NCI-H2227 (cell line): Measurements from ENCODE around the gene HTT.
A peak's percentile ranks its signal among the peaks of the same experiment; 100 is the strongest.
"Not testable (repeated sequence)": the region's sequence is repeated elsewhere in the genome, so short reads cannot be mapped to it uniquely, and the experiment has no call there.

Experiments
- DNase-seq: peaks from one replicate; lab custom pipeline; 2025; ENCODE audit not compliant: unreplicated experiment; lab: John Stamatoyannopoulos, UW

Gene HTT

DNA sequence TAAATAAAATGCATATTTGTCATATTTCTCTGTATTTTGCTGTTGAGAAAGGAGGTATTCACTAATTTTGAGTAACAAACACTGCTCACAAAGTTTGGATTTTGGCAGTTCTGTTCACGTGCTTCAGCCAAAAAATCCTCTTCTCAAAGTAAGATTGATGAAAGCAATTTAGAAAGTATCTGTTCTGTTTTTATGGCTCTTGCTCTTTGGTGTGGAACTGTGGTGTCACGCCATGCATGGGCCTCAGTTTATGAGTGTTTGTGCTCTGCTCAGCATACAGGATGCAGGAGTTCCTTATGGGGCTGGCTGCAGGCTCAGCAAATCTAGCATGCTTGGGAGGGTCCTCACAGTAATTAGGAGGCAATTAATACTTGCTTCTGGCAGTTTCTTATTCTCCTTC lies 3.3 kb downstream of the HTT start:
- no peak for DNase-seq

DNA sequence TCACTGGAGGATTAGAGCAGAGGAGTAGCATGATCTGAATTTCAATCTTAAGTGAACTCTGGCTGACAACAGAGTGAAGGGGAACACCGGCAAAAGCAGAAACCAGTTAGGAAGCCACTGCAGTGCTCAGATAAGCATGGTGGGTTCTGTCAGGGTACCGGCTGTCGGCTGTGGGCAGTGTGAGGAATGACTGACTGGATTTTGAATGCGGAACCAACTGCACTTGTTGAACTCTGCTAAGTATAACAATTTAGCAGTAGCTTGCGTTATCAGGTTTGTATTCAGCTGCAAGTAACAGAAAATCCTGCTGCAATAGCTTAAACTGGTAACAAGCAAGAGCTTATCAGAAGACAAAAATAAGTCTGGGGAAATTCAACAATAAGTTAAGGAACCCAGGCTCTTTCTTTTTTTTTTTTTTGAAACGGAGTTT lies 5.2 kb downstream of the HTT start:
- no peak for DNase-seq

DNA sequence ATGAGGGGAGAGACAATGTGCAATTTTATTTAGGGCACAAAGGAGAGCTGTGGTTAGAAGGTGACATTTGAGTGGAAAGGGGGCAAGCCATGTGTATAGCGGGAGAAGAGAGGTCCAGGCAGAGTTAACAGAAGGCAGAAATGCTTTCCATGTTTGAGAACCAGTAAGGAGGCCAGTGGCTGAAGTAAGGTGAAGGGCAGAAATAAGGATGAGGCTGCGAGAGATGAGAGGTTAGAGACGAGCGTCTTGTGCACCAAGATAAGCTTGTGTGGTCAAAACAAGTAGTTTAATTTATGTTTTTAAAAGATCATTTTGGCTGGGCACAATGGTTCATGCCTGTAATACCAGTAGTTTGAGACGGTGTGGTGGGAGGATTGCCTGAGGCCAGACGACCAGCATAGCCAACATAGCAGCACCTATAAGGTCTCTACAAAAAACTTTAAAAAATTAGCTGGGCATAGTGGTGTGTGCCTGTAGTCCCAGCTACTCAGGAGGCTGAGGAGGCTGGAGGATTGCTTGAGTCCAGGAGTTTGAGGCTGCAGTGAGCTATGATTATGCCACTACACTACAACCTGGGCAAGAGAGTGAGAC lies 8.5 kb downstream of the HTT start:
- DNase-seq = no peak

DNA sequence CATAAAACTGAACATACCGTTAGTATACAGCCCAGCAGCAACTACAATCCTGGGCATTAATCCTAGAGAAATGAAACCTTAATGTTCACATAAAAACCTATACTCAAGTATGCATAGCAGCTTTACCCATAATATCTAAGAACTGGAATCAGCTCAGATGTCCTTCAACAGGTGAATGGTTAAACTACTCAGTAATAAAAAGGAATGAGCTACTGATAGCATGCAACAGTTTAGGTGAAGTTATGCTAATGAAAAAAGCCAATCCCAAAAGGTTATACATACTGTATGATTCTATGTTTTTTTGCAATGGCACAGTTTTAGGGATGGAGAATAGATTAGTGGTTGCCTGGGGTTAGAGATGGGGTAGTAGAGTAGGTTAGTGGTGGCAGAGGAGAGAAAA lies 9.3 kb downstream of the HTT start:
- no peak for DNase-seq

DNA sequence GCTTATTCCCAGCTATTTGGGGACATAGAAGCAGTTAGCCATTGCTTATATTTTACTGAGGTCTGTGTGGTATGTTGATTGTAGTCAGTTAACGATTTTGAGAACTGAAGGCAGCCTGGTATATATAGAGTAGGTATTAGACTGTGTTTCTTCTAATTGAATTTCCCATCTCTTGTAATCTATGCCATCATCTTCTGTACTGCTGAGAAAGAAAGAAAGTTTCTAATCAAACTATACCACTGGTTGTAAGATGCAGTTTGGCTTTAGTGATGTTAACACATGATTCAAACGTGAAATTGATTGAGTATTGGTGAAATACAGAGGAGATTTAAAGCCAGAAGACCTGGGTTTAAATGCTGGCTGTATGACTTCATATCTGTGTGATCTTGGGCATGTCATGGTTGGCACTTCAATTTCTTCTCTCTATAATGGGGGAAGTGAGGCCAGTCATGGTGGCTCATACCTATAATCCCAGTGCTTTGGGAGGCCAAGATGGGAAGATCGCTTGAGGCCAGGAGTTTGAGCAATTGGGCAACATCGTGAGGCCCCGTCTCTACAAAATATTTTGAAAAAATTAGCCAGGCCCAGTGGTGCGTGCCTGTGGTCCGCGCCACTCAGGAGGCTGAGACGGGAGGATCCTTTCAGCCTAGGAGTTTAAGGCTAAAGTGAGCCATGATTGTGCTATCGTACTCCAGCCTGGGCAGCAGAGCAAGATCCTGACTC lies 11.6 kb downstream of the HTT start:
- DNase-seq = no peak

DNA sequence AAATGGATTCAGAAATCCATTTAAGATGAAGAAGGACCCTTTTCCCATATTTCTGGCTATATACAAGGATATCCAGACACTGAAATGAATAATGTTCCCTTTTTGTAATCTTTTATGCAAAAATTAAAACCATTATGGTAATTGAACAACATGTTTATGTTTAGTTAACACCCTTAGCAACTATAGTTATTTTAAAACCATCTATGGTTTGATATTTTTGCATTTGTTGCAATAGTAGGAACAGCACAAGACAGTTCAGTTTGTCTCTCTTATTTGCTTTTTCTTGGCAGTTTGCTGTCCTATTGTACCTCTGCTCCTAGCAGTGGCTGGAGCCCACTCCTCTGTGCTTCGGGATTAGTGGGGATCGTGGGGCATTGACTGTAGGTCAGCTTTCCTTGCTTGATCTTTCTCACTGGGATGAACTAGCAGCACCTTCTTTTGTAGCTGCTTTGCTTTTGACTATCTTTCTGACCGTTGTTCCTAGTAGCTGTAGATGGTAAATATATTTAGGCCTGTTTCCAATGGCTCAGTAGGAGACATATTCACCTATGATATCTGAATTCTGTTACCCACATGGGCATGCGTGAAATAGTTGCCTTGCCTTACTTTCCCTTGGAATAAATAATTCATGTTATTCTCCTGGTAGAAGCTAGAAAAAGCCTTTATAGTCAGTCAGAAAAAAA lies 12.8 kb downstream of the HTT start:
- no peak for DNase-seq

DNA sequence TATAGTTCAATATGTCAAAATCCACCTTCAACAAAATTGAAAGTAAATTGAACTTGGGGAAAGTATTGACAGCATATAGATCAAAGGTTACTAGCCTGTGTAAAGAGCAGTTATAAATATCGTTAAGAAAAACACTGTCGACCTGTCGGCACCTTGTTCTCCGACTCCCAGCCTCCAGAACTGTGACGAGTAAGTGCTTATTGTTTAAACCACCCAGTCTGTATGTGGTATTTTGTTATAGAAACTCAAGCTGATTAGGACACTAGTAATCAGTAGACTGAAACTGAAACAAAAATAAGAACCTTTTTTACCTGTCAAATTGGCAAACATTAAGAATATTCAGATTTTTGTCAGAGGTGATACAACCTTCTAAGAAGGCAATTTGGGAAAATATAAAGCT lies 17.0 kb downstream of the HTT start:
- DNase-seq = no peak

DNA sequence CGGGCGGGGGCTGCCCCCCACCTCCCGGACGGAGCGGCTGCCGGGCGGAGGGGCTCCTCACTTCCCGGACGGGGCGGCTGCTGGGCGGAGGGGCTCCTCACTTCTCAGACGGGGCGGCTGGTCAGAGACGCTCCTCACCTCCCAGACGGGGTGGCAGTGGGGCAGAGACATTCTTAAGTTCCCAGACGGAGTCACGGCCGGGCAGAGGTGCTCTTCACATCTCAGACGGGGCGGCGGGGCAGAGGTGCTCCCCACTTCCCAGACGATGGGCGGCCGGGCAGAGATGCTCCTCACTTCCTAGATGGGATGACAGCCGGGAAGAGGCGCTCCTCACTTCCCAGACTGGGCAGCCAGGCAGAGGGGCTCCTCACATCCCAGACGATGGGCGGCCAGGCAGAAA lies 20.2 kb downstream of the HTT start:
- DNase-seq = not testable (repeated sequence)

DNA sequence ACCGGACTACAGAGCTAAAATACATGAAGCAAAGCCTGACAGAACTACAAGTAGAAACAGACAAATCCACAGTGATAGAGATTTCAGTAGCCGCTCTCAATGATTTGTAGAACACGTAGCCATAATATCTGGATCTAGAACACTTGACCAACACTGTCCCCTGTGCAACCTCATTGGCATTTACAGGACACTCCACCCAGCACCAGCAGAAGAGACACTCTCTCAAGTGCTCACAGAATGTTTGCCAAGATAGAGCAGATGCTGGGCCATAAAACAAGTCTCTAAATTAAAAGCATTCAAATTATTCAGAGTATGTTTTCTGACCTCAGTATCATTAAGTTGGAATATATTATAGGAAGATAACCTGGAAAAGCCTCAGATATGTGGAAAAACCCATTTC lies 21.7 kb downstream of the HTT start:
- no peak for DNase-seq

DNA sequence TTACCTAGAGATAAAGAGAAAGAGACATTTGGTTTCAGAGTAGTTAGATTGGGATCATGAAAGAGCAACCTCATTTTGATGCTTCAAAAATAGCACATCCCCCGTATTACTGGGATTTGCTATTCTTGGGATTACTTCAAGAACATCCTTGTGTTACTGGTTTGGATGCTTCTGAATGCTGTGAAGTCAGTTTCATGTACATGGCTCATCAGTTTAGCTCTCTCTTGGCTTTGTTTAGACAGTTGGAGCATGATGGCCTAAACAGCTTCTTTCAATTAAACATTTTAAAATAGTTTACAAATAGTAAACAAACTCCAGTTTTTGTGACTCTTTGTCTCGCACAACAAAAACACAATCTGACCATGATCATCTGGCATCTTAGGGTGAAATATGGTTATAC lies 23.9 kb downstream of the HTT start:
- DNase-seq = no peak

DNA sequence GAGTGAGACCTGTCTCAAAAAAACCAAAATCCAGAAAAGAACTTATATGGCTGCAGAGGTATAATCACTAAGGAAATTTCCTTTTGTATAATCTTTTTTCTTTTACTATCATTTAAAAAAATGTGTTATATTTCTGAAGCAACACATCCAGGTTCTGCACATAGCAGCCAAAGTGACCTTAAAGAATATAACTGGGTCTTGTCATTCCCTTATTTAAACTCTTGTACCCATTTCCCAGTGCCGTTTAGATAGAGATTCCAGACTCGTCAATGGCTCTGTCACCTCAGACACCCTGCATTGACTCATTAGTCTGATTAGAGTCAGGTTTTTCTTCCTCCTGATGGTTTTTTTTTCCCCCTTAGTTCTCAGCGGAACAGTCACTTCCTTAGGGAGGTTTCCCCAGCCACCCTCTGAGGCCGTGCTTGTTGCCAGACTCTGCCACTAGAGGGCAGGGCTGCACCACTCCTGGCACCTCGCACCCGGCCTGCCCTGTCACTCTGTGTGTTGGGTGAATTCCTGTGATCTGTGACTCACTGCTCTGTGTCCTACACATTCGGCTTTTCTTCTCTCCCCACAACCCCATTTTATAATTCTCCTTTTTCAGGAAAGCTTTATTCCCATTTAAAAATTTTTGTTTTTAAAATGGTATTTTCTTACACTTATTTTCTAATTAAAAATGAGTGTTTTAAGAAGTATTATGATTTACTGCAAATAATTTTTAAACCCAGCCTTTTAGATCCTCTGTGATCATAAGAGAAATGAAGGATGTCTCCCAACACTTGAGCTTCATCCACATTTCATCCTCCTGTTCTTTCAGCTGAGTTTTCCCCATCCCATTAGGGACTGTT lies 32.1 kb downstream of the HTT start:
- DNase-seq = peak; percentile 68

DNA sequence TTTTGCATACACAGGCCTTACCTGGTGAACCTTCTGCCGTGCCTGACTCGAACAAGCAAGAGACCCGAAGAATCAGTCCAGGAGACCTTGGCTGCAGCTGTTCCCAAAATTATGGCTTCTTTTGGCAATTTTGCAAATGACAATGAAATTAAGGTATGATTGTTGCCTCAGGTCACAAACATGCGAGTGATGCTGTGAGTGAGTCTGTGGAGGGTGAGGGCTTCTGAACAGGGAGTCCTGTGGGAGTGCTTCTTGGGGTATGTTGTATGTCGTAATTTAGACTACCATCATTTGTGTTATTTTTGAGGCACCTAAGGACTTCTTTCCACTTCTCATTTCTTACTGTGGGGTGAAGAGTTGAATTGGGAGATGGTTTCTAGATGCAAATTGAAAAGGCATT lies 32.8 kb downstream of the HTT start:
- DNase-seq = no peak

DNA sequence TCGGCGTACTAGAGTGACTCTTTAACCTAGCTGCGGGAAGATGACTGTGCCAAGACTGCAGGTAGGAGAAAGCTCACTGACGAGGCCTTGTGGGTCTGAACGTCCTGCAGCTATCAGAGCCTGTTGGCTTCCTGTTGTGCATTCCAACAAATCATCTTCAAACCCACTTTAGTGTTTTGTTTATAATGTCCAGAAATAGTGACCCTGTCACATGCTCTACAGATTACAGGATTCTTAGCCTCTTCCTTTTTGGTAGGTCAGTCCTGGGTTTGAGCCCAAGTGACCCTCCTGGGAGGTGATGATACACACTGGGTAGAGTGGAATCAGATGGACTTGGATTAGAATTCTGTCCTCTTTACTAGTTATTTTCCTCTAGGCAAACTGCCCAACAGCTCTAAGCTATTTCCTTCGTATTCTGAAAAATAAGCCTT lies 33.2 kb downstream of the HTT start:
- DNase-seq = no peak

DNA sequence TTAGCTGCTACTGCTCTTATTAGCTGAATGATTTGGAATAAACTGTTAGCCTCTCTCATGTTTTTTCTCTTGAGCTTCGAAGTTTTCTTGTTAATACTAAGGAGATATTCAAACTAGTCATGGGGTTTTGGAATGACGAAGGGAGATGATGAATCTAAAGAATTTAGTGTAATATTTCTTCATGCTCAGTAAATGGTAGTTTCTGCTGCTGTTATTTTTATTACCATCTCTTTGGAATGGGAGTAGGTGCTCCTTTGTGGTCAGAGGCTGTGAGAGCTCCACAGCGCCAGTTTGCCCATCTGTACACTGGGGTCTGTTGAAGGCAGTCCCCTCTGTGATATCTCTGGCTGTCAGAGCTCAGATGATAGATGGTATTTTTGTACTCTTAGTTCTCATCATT lies 33.7 kb downstream of the HTT start:
- no peak for DNase-seq

DNA sequence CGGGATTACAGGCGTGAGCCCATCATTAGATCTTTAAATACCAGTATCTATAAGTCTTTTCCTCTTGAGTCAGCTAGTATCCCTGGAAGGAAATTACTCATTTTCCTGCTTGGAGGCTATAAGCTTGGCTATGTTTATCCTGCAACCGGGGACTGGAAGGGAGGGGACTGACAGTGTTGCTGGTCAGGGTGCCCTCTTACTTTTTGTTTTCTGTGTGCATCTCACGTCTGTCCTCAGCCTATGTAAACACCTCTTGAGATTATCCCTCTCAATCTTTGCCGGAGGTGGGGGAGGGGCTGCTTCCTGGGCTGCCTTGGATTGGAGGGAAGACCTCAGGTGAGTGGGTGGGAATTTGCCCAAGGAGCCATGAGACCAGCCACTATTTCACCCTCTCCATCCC lies 37.0 kb downstream of the HTT start:
- DNase-seq = peak; percentile 21

DNA sequence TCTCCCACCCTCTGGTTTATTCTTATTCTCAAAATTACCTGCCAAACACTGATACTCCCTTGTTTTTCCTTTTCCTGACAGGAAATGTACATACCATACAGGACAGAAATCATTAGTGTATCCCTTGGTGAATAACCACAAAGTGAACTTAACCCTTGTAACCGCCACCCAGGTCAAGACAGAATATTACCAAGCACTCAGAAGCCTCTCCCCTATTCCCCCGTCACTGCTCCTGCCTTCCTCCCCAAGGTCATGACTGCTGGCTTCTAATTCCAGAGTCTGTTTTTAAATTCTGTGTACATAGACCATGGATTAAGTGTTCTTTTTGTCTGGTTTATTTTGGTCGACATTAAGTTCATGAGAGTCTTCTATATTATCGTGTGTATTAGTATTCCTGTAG lies 37.7 kb downstream of the HTT start:
- DNase-seq = no peak

DNA sequence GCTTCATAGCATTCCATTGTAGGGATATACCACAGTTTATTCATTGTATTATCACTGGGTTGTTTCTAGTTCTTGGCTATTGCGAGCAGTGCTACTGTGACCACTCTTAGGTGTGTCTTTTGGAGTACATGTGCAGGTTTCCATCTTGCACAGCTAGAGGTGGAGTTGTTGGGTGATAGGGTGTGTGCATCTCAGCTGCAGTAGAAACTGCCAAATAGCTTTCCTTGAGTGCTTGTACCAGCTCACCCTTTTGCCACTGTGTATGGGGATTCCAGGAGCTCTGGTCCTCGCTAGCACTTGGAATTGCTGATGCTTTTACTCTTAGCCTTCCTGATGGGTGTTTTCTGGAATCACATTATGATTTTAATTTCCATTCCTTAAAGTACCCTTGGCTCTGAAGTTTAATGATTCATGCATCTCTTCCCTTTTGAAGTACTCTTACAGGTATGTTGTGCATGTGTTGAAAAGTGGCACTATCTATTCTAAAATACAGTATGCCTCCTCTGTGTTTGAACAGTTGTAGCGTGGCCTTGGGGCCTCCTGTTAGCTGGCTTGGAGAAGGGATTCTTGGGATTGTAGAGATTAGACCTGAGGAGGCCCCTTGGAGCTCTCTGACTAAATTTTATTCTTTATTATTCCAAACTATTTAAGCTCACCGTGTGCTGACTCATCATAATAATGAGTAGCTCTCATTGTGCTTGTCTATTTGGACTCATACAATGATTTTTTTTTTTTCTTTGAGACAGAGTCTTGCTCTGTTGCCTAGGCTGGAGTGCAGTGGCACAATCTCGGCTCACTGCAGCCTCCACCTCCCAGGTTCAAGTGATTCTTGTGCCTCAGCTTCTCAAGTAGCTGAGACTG lies 38.4 kb downstream of the HTT start:
- DNase-seq = no peak

DNA sequence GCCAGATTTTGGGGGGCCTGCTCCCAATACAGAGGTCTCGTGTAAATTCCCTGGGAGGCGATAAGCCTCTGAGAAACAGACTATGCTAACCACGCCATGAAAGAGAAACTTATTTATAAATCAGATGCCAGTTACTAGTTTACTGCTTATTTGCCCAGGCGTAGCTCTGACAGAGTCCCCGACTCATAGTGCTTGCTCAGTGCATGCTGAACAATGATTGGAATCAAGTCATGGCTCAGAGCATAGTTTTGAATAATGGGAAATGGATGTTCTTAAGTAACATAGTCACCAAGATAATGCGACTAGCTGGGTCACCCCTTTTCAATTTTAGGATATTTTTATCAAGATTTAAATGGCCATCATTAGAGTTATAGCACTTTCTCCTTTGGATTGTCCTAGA lies 39.9 kb downstream of the HTT start:
- DNase-seq = no peak

DNA sequence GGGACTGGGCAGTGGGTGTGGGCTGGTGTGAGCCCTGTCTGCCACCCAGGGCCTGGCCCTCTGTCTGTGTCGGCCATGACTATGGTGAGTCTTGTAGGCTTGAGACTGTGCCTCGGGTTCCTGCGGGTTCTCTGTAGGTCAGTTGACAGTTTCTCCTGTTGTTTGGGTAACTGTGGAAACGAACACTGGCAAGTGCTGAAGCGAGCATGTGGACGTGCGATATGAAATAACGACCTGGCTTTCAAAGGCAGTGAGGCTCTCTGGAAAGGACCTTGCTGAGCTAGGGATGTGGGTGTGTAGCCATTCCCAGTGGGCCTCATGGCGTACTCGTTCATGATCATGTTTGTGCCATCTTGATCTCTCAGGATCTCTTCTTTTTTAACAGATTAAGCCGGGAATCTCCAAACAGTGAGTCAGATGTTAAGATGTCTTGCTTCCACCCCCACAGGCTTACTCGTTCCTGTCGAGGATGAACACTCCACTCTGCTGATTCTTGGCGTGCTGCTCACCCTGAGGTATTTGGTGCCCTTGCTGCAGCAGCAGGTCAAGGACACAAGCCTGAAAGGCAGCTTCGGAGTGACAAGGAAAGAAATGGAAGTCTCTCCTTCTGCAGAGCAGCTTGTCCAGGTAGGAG lies 41.3 kb downstream of the HTT start:
- no peak for DNase-seq

DNA sequence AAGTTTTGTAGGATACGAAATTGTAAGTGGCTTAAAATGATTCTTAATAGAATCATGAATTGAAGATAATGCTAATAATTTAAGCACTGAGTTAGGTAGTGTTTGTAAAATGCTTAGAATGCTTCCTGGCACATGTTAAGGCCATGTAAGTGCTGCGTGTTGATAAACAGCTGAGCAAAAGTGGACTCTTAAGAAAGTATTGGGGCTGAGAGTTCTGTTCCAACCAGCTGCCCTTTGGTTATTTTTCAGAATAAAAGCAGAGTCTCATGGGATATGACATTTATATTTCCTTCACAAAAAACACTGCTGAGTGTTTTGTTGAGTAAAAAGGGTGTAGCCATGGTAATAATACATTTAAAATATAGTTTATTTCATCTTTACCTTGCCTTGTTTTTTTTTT lies 42.5 kb downstream of the HTT start:
- DNase-seq = no peak
